ENCODE measurements around the gene ZNF708. TPM values are rescaled to one million over a fixed set of nuclear protein-coding genes. Genes with fewer than 3 reads are reported as not detected.
"Not testable (repeated sequence)": the region's sequence is repeated elsewhere in the genome, so short reads cannot be mapped to it uniquely, and the experiment has no call there.

Gene ZNF708
- polyA plus RNA-seq: 1 to 10 TPM; 1.5 to 2.7 (median 2.3) TPM

DNA sequence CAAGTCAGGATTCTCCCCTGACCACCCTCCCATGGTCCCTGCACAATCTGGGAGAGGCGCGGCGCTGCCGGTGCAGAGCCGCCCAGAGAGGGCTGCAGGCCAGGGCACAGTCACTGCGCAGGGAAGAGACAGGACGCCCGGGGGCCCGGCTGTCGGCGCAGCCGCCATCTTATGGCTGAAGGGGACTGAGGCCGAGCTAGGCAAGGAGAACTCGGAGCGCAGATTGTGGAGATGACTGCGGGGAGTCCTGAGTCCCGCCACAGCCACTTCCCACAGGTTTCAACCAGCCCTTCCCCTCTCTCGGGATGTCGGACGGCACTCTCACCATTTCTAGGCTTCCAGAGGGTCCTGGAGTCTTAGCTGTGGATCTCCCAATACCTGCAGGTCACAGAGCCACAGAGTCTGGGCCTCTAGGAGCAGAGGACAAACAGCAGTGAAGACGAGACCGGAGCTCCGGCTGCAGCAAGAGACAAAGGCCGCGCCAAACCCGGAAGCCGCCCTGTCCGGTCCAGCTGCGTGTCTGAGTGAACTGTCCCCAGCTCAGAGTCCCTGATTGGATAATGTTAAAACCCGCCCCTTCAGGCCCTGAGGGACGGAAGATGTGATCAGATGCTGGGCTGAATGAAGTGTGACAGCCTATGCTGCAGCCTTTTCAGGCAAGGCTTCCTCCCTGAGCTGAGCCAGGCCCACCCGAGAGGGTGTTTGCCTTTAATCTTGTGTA, at the start of gene ZNF708:
TSS of gene ZNF708 (minus strand) at position 526 of the 721 bp plus-strand sequence. CDS start at position 328, 198 bp downstream.
- WGBS, 3 donors: 0% methylated on average over 32 of the region's 32 CpGs
- H3K27ac ChIP-seq (ENCODE audit: low read depth, low read length): peak within 1 kb of the TSS; percentile 56

DNA sequence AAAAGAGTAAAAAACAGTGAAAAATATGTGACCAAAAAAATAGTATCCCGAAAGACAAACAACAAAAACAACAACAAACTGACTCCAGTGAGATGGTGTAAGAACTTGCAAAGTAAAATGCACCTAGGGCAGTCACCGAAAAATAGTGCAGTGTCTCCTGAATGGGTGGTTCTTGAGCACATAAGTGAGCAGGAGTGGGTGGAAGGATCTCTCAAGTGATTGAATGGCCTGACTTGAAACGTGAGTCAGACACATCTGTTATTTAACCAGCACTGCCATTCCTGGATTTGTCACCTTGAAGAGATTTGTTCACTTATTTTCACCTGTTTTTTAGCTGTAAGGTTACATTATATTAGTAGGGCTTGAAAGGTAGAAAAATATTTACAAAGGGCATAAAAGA, 33.1 kb upstream of the ZNF708 start:
- H3K27ac ChIP-seq (ENCODE audit: low read depth, low read length): no peak overlapping the region
- WGBS, 3 donors: 78 to 97% (median 95%) methylated on average over 3 of the region's 3 CpGs

DNA sequence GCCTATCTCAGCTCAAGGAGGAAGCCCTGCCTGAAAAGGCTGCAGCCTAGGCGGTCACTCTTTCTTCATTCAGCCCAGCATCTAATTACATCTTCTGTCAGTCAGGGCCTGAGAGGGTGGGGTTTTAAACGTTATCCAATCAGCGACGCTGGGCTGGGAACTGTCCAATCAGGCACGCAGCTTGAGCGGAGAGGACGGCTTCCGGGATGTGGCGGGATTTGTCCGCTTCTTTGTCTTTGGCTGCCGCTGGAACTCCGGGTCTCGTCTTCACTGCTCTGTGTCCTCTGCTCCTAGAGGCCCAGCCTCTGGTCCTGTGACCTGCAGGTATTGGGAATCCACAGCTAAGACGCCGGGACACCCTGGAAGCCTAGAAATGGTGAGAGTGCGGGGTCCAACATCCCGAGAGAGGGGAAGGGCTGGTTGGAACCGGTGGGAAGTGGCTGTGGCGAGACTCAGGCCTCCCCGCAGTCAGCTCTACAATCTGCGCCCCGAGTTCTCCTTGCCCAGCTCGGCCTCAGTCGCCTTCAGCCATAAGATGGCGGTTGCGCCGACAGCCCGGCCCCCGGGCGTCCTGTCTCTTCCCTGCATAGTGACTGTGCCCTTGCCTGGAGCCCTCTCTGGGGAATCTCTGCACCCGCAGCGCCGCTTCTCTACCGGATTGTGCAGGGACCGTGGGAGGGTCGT, 29.7 kb upstream of the ZNF708 start, which contains the start of gene ZNF738:
TSS of gene ZNF738 (plus strand) at position 233 of the 684 bp plus-strand sequence. CDS start at position 374, 141 bp downstream.
- whole genome bisulfite sequencing, 3 donors: 0 to 1% (median 0%) methylated on average over 33 to 36 of the region's 36 CpGs
- H3K27ac ChIP-seq (ENCODE audit: low read depth, low read length): no peak within 1 kb of the TSS

DNA sequence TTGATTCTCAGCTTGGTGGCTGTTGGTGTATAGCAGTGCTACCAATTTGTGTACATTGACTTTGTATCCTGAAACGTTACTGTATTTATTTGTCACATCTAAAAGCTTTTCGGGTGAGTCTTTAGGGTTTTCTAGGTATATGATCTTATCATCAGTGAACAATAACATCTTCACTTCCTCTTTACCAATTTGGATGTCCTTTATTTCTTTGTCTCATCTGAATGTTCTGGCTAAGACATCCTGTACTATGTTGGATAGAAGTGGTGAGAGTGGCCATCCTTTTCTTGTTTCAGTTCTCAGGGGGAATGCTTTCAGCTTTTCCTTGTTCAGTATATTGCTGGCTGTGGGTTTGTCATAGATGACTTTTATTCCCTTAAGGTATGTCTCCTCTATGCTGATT, 23.6 kb upstream of the ZNF708 start:
- 38 to 73% (median 59%) methylated on average over 2 of the region's 2 CpGs for WGBS, 3 donors

DNA sequence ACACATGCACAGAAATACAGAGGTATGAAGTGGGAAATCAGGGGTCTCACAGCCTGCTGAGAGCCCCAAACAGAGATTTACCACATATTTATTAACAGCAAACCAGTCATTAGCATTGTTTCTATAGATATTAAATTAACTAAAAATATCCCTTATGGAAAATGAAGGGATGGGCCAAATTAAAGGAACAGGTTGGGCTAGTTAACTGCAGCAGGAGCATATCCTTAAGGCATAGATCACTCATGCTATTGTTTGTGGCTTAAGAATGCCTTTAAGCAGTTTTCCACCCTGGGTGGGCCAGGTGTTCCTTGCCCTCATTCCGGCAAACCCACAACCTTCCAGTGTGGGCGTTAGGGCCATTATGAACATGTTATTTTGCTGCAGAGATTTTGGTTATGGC, 15.6 kb upstream of the ZNF708 start:
- 47 to 95% (median 75%) methylated on average over 2 of the region's 2 CpGs for WGBS, 3 donors
- H3K27ac ChIP-seq (ENCODE audit: low read depth, low read length): not testable (repeated sequence)

More for the DNA sequence above, 23.6 kb upstream of the ZNF708 start:
- H3K27ac ChIP-seq (ENCODE audit: low read depth, low read length): no peak overlapping the region

DNA sequence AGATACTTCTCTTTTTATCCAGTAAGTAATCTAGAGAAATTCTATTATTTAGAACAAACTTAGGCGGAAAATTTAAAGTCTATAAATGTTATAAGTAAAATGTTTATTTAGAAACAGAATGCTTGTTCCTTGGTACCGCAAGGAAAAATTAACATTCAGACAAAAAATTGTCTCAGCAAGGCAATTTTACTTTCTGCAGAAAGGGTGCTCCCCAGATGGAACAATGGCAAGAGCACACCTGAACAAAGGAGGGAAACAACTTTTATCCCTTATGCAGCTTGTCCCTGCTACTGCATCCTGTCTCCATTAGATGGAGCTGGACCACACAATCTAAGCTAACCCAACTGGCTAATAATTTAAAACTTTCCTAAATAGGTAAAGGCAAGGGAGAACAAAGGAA, 6.5 kb upstream of the ZNF708 start:
- H3K27ac ChIP-seq (ENCODE audit: low read depth, low read length): no peak overlapping the region
- WGBS, 3 donors: 49 to 98% (median 70%) methylated on average over 2 of the region's 2 CpGs

DNA sequence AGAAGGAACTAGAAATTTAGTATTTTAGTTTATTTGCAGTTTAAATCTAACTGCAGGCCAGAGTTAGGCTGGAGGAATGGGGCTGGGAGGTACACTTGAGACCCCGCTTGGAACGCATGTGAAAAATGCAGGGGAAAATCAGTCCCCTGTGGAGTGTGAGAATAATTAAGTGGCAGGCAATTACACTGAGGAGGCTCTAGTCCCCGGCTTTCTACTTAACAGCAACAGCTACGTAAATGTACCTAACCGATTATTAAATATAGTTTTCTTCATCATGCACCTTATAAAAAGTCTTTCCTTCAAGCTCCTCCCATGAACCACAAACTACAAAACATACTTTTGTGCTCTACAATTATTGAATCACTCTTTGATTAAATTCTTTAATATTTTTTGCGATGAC, 804 bp downstream of the ZNF708 start:
- H3K27ac ChIP-seq (ENCODE audit: low read depth, low read length): no peak overlapping the region
- WGBS, 3 donors: 2 to 8% (median 7%) methylated on average over 6 of the region's 6 CpGs

DNA sequence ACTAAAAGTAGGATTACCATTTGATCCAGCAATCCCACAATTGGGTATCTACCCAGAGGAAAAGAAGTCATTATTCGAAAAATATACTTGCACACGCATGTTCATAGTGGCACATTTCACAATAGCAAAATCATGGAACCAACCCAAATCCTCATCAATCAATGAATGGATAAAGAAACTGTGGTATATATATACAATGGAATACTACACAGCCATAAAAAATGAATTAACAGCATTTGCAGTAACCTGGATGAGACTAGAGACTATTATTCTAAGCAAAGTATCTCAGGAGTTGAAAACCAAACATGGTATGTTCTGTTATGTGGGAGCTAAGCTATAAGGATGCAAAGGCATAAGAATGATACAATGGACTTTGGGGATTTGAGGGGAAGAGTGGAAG, 3.0 kb downstream of the ZNF708 start:
- H3K27ac ChIP-seq (ENCODE audit: low read depth, low read length): no peak overlapping the region
- 94 to 100% (median 99%) methylated on average over 2 of the region's 2 CpGs for WGBS, 3 donors

DNA sequence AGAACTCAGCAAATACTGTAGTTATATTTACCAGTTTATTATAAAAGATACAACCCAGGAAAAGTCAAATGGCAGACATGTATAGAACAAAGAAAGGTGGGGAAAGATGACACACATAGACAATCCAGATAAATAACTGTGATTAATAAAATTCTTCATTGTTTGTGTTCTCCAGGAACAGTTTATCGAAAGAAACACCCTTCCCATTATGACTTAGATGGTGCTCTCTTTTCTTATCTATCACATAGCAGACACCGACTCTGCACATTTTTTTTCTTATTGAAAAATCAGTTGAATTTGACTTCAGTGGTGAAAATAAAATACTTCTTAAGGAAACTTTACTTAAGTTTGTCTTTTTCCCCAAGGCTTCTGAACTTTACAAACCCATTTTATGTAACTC, 6.2 kb downstream of the ZNF708 start:
- WGBS, 3 donors: 75 to 84% (median 77%) methylated on average over 2 of the region's 2 CpGs
- no peak overlapping the region for H3K27ac ChIP-seq (ENCODE audit: low read depth, low read length)

DNA sequence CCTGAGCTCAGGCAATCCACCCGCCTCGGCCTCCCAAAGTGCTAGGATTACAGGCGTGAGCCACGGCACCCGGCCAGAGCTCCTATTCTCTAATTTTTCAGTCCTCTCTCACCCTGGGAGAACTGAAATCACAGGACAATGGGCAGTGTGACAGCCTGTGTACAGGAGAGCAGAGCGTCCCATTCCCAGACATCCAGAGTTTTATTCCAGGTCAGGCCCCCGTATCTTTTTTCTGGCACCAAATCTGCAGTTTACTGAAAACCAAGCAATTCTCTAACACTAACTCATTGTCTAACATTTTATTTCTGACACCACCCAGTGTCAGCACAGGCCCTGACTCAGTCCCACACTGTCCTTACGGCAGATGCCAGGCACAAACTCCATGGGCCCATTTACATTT, 6.7 kb downstream of the ZNF708 start:
- H3K27ac ChIP-seq (ENCODE audit: low read depth, low read length): no peak overlapping the region
- WGBS, 3 donors: 62 to 85% (median 72%) methylated on average over 8 of the region's 8 CpGs

DNA sequence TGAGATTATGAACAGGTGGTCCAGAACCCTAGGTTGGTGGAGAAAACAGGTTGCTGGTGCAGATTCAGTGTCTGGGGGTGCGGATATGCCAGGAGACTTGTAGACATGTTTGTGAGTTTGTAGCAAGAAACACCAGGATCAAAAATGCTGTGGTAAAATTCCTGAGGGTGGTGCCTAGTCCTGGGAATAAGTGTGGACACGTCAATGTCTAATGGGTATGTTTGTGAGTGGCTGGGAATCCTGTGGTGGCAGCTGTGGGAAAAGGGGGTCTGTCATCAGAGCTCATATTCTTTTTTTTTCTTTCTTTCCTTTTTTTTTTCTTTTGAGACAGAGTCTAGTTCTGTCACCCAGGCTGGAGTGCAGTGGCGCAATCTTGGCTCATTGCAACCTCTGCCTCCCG, 7.2 kb downstream of the ZNF708 start:
- WGBS, 3 donors: 72 to 87% (median 86%) methylated on average over 4 of the region's 4 CpGs
- no peak overlapping the region for H3K27ac ChIP-seq (ENCODE audit: low read depth, low read length)

DNA sequence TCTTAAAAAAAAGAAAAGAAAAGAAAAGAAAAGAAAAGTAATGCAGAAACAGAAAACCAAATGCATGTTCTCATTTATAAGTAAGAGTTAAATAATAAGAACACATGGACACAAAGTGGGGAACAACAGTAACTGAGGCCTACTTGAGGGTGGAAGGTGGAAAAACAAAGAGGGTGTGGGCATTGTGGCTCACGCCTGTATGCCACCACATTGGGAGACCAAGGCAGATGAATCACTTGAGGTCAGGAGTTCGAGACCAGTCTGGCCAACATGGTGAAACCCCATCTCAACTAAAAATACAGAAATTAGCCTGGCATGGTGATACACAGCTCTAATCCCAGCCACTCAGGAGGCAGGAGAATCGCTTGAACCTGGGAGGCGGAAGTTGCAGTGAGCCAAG, 8.1 kb downstream of the ZNF708 start:
- no peak overlapping the region for H3K27ac ChIP-seq (ENCODE audit: low read depth, low read length)
- 90 to 94% (median 93%) methylated on average over 4 of the region's 4 CpGs for WGBS, 3 donors

DNA sequence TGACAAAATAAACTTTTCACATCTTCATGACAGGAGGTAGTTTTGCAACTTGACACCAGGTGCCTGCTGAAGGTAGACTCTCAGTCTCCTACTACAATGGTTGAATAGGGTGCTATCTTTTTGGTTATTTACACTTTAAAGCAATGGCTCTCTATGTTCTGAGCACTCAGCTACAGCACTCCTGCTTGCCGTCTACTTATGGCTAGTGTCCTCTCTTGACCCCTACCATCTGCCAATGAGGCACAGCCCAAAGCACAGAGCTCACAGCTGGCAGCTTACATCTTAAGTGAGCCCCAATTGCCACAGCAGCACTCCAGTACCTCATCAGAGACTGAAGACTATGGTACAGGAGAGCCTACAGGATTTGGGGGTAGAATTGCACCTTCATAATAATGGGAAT, 11.4 kb downstream of the ZNF708 start:
- 50 to 72% (median 64%) methylated on average over 1 of the region's 1 CpG for WGBS, 3 donors
- H3K27ac ChIP-seq (ENCODE audit: low read depth, low read length): no peak overlapping the region

DNA sequence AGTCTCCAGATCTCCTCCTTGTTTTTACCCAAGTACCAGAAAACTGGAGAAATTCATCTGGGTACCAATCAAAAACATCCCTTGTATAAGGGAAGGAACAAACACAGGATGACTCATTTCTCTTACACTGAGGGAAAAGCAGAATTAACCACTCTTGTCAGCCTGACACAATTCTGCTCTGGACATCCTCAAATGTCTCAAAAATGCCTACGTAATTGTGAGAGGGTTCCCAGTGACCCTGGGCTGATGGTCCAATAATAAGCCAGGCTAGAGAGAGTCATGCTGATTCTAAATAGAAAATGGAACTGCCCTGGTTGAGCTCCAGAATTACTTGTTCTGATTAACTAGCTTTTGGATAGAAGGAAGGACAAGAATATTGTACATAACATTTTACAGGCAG, 14.5 kb downstream of the ZNF708 start:
- H3K27ac ChIP-seq (ENCODE audit: low read depth, low read length): no peak overlapping the region
- WGBS, 3 donors: 68 to 94% (median 81%) methylated on average over 1 of the region's 1 CpG

DNA sequence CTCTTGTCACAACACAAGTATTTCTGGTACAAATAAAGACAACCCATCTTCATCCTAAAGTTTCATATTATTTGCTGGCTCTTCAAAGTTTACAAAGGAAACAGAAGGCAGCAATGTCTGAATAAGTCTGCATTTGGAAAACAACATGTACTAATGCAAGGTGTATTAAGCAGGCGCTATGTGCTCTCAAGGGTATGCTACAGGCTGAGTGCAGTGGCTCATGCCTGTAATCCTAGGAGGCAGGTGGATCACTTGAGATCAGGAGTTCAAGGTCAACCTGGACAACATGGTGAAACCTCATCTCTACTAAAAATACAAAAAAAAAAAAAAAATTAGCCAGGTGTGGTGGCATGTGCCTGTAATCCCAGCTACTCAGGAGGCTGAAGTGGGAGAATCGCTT, 16.4 kb downstream of the ZNF708 start:
- not testable (repeated sequence) for H3K27ac ChIP-seq (ENCODE audit: low read depth, low read length)
- WGBS, 3 donors: 97% methylated on average over 2 of the region's 2 CpGs

DNA sequence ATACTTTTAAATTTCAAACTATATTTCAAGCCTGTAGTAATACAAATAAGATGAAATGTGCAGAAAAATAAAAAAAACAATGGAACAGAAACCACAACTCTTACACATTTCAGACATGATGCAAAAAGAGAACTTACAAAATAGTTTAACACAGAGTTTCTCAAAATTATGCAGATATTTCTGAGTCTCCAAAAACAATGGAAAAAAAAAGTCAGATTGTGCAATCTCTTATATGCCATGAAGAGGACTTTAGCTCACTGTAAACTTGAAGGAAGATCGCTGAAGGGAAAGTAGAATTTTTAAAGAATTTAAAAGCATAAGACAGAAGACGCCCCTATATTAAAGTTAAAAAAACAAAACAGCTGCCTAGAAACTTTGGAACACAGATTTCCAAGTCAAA, 20.4 kb downstream of the ZNF708 start:
- WGBS, 3 donors: 89 to 98% (median 95%) methylated on average over 2 of the region's 2 CpGs
- H3K27ac ChIP-seq (ENCODE audit: low read depth, low read length): no peak overlapping the region

DNA sequence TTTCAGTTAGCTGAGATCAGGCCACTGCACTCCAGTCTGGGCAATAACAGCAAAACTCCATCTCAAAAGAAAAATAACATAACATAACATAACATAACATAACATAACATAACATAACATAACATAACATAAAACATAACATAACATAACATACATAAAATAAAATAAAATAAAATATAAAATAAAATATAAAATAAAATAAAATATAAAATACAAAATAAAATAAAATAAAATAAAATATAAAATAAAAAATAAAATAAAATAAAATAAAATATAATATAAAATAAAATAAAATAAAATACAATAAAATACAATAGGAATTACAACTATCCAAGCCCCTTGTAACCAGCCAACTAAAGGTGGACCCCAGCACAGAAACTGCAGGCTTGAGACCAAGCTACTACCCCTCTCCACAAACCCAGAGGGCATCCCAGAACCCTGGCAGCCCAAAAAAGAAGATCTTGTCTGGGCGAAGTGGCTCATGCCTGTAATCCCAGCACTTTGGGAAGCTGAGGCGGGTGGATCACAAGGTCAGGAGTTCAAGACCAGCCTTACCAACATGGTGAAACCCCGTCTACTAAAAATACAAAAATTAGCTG, 22.2 kb downstream of the ZNF708 start:
- WGBS, 3 donors: 97 to 100% (median 99%) methylated on average over 3 of the region's 3 CpGs
- not testable (repeated sequence) for H3K27ac ChIP-seq (ENCODE audit: low read depth, low read length)

DNA sequence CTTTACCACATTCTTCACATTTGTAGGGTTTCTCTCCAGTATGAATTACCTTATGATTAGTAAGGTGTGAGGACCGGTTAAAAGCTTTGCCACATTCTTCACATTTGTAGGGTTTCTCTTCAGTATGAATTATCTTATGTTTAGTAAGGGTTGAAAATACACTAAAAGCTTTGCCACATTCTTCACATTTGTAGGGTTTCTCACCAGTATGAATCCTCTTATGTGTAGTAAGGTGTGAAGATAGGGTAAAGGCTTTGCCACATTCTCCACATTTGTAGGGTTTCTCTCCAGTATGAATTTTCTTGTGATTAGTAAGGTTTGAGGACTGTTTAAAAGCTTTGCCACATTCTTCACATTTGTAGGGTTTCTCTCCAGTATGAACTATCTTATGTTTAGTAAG, 35.4 kb downstream of the ZNF708 start:
- not testable (repeated sequence) for H3K27ac ChIP-seq (ENCODE audit: low read depth, low read length)
- WGBS, 3 donors: 95 to 100% (median 95%) methylated on average over 1 of the region's 1 CpG

DNA sequence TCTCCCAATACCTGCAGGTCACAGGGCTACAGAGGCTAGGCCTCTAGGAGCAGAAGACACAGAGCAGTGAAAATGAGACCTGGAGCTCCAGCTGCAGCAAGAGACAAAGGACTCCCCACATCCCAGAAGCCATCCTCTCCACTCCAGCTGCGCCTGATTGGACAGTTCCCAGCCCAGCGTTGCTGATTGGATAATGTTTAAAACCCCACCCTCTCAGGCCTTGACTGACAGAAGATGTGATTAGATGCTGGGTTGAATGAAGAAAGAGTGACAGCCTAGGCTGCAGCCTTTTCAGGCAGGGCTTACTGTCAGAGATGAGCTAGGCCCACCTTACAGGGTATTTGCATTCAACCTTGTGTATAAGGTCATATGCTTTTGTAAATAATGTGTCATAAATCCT, 59.4 kb downstream of the ZNF708 start:
- WGBS, 3 donors: 88 to 95% (median 90%) methylated on average over 2 of the region's 2 CpGs

More for the DNA sequence above, 59.4 kb downstream of the ZNF708 start:
- no peak overlapping the region for H3K27ac ChIP-seq (ENCODE audit: low read depth, low read length)

Measured in adipose tissue (tissue), 3 donors.